ENCODE measurements around the gene DCAF10.
"Not testable (repeated sequence)": the region's sequence is repeated elsewhere in the genome, so short reads cannot be mapped to it uniquely, and the experiment has no call there.

DCAF10 gene

DNA sequence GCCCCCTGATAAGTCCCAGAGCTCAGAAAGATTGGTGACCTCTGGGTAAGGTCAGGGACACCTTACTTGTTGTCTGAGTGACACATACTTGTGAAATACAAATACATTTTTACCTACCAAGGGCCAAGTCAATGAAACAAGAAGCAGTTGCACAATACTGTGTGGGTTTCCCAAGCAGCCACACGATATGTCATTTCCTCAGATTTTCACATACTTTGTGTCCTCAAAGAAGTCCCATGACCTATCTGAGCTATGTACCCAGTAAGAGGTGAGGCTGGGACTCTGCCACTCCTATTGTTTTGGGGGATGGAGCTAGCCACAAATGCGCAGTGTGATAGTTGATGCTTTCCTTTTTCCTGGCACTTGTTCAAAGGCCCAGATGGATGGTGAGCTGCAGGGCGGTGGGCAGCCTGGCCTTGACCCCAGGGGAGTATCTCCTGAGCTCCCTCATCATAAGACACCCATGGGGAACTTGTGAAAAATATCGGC lies 108.1 kb downstream of the DCAF10 start:
- DNase-seq (ENCODE audit: low read depth): no peak

DNA sequence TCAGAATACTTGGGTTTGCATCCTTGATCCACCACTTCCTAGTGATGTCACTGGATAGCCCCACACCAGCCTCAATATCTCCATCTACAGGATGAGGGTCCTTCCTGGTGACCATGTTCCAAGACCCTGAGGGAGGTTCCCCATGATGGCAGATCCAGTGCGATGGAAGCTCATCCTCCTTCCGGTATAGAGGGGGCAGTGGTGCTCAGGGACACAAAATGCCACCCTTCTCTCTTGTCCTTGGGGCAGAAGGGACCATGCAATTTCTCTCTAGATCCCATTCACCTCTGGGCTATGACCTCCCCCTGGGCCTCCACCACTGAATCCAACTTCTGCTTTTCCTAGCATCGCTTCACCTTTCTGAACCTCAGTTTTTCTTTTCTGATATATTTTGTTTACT lies 108.7 kb downstream of the DCAF10 start:
- DNase-seq (ENCODE audit: low read depth): no peak

DNA sequence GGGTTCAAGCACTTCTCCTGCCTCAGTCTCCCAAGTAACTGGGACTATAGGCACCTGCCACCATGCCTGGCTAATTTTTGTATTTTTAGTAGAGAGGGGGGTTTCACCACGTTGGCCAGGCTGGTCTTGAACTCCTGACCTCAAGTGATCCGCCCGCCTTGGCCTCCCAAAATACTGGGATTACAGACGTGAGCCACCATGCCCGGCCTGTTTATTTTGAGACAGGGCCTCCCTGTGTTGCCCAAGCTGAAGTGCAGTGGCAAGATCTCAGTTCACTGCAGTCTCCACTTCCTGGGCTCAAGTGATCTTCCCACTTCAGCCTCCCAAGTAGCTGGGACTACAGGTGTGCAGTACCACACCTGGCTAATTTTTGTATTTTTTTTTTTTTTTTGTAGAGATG lies 109.2 kb downstream of the DCAF10 start:
- not testable (repeated sequence) for DNase-seq (ENCODE audit: low read depth)

GRCh38 chr9:37910271-37910670 lies 109.7 kb downstream of the DCAF10 start:
- no peak for DNase-seq (ENCODE audit: low read depth)

DNA sequence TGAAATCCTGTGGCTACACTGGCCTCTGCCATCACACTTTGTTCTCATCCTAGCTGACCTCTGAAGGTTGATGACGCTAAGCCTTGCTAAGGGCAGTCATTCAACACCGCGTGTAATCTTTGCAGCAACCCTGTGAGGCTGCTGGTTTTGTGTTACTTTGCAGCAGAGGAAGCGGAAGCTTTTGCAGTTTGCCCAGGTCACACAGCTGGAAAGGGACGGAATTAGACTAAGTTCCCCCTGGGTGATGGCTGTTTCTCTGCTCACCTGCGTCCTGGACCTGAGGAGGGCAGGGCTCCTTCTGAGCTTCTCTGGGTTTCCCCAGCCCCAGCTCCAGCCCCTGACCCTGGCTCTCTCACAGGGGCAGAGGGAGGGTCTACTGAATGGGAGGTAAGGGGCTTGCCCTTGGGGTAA lies 110.7 kb downstream of the DCAF10 start:
- no peak for DNase-seq (ENCODE audit: low read depth)

- peak; percentile 73 for DNase-seq (ENCODE audit: low read depth)
Measured at GRCh38 chr9:37913480-37914153, 113.0 kb downstream of the DCAF10 start.

- DNase-seq (ENCODE audit: low read depth): no peak
Measured at GRCh38 chr9:37914154-37914551, 113.6 kb downstream of the DCAF10 start.

DNA sequence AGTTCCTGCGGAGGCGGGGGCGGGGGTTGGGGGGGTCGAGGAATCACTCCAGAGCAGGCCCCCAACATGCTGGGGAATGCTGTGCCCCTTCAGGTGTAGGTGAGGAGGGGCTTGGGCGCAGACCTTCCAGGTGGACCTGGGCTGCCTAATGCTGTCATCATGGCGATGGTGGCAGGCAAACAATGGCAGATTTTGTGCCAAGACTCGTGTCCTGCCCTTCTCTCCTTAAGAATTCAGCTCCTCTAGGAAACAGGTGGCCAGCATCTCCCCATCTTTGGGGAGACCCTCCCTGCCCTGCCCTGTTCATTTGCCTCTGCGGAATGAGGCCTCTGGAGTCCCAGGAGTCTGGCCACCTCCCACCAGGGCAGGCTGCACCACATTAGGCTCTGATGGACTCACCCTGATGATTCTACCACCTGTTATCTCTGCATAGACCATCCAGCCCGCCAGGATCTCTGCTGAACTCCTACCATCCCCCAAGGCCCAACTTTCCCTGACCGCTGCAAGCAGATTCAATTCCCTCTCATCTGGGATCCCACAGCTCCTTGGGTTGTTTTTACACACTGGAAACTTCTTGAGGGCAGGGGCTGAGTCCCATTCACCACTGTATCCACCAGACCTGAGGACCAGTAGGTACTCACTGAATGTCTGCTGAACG lies 114.2 kb downstream of the DCAF10 start:
- no peak for DNase-seq (ENCODE audit: low read depth)

DNA sequence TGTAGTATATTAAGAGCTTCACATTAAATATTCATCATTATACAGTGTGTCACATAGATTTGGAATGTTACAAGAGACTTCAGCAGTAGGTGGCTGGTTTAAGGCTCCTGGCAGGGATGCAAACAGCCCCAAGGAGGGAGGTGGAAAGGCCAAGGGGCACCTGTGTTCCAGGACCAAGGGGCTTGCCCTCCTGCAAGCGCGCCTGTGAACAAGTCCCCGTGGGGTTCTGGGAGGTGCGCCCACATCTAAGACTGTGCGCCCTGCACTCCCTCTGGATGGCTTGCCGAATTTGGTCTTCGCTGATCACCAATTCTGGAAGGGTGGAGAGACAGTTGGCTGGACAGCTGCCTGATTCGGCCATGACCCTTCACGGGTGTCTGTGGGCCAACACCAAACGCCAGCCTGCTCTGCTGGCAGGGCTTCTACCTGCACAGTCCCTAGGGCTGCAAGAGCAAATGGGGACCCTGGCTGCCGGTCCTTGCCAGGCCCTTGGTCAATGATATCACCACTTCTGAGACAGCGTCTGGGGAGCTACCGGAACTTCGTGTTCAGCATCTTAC lies 115.4 kb downstream of the DCAF10 start:
- no peak for DNase-seq (ENCODE audit: low read depth)

DNA sequence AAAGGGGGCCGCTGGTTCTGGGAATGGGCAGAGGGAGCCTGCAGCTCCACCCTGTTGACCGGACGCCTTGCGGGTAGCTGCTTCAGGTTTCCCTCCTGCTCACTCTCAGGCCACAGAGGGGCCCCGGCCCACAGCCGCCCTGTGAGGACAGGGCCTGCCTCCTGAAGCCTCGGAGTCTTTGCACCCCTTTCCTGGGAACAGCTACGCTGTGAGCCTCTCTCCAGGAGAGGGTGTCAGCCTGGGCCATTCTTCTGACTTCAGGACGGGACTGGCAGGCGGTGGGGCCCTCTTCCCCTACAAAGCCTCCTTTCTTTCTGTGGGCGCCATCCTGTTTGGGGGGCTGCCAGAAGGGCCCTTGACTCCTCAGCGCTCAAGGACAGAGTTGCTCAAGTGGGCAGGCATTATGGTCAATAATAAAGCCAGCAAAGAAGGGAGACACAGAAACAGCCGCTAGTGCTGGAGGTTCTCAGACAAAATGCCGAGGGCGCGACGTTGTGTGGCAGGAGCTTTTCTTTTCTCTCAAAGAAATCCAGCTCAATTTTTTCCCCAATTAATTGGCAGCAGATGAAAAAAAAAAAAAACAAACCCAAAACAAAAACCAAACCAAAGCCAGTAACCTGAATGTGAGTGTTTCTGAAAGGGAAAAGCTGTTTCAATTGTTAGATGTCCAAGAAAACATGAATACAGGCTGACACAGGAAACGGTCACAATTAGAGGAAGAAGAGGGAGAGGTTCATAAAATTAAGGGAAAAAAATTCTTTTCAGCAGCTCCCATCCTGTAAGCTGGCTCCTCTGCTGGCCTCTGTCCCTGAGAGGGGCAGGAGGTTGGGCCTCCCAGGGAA lies 116.1 kb downstream of the DCAF10 start:
- no peak for DNase-seq (ENCODE audit: low read depth)
